Measurements from ENCODE around the gene SCN11A.

GRCh38 chr3:39088456-39088855 is 36.7 kb upstream of the SCN11A start:
- TF ChIP-seq CTCF (IDR thresholded peaks at IDR 0.05; ENCODE audit: low read length) (no peak), EZH2 (IDR thresholded peaks at IDR 0.05; ENCODE audit: borderline replicate concordance, low read length) (no peak)

Data from OCI-LY1 (cell line).